SK-N-SH treated with all-trans-retinoic acid at 6 μM for 48 hours (cell line): Measurements from ENCODE around the gene TMEM132D.

Experiments
- ARNTL ChIP-seq: fragments of 450-650 bp; formaldehyde crosslinking; IDR thresholded peaks from 2 replicates; pipeline ENCODE4 v1.5.0; 2020; ENCODE audit warnings: low read depth, mild to moderate bottlenecking, moderate library complexity, borderline replicate concordance
- ISL1 ChIP-seq: fragments of 250-450 bp; sonication (Bioruptor Pico); IDR thresholded peaks from 2 replicates; pipeline ENCODE4 v2.1.2; 2022; ENCODE audit warnings: mild to moderate bottlenecking, moderate library complexity
- OSR1 ChIP-seq: fragments of 250-450 bp; sonication (Bioruptor Pico); IDR thresholded peaks from 2 replicates; pipeline ENCODE4 v1.8.0; 2022; ENCODE audit warnings: moderate library complexity, mild to moderate bottlenecking, inconsistent platforms
- RARB ChIP-seq: fragments of 250-450 bp; sonication (Bioruptor Pico); IDR thresholded peaks from 2 replicates; pipeline ENCODE4 v1.8.0; 2021; ENCODE audit warnings: mild to moderate bottlenecking, moderate library complexity
- TCF4 ChIP-seq: fragments of 250-450 bp; sonication (Bioruptor Pico); IDR thresholded peaks from 2 replicates; pipeline ENCODE4 v1.8.0; 2021; ENCODE audit warnings: mild to moderate bottlenecking, moderate library complexity, borderline replicate concordance
- ZC3H10 ChIP-seq: fragments of 250-450 bp; sonication (Bioruptor Pico); IDR thresholded peaks from 2 replicates; pipeline ENCODE4 v1.5.1; 2021; ENCODE audit warnings: mild to moderate bottlenecking, moderate library complexity
- ZFP3 ChIP-seq: fragments of 250-450 bp; sonication (Bioruptor Pico); IDR thresholded peaks from 2 replicates; pipeline ENCODE4 v1.5.0; 2020; ENCODE audit warnings: mild to moderate bottlenecking, moderate library complexity
- ZFP30 ChIP-seq: fragments of 450-650 bp; formaldehyde crosslinking; IDR thresholded peaks from 2 replicates; pipeline ENCODE4 v1.5.0; 2022; ENCODE audit warnings: mild to moderate bottlenecking, moderate library complexity
- ZNF8 ChIP-seq: fragments of 450-650 bp; formaldehyde crosslinking; IDR thresholded peaks from 2 replicates; pipeline ENCODE4 v1.5.0; 2020; ENCODE audit warnings: mild to moderate bottlenecking, moderate library complexity
- TF ChIP-seq, protein P1 (sequence below): fragments of 250-450 bp; sonication (Bioruptor Pico); IDR thresholded peaks from 2 replicates; pipeline ENCODE4 v1.8.0; 2020; ENCODE audit warnings: mild to moderate bottlenecking, moderate library complexity, borderline replicate concordance
- TF ChIP-seq, protein P2 (sequence below): fragments of 250-450 bp; sonication (Bioruptor Pico); IDR thresholded peaks from 2 replicates; pipeline ENCODE4 v1.5.1; 2021; ENCODE audit warnings: mild to moderate bottlenecking, moderate library complexity
- TF ChIP-seq, protein P3 (sequence below): fragments of 250-450 bp; sonication (Bioruptor Pico); IDR thresholded peaks from 2 replicates; pipeline ENCODE4 v1.5.1; 2020; ENCODE audit warnings: low read depth, mild to moderate bottlenecking, moderate library complexity
- TF ChIP-seq, protein P4 (sequence below): fragments of 250-450 bp; sonication (Bioruptor Pico); IDR thresholded peaks from 2 replicates; pipeline ENCODE4 v1.8.0; 2021; ENCODE audit warnings: low read depth, mild to moderate bottlenecking, moderate library complexity, borderline replicate concordance

DNA sequence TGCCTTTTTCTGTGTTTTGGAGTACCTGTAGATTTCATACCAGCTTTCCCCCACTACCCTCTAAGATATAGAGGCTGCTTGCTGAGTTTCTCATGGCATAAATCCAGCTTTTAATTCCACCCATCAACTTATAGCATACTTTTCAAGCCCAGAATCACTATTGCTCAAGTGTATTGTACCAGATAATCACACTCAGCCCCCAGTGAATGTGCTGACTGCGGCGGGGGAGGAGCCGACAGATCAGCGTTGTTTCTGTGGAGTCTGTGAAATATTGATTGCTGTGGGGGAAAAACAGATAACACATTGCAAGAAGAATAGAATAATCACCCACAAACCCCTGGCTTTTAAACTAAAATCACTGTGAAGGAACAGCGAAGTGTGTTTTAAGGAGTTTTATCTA is 296.1 kb downstream of the TMEM132D start:
- TF ChIP-seq OSR1 (CRISPR knock-in tag) (no peak), RARB (CRISPR knock-in tag) (no peak), ARNTL (CRISPR knock-in tag) (no peak), ZFP3 (CRISPR knock-in tag) (no peak), ZNF8 (no peak), ISL1 (CRISPR knock-in tag) (no peak), ZFP30 (CRISPR knock-in tag) (no peak), TCF4 (CRISPR knock-in tag) (no peak), ZC3H10 (no peak)
- TF ChIP-seq, protein P1, sequence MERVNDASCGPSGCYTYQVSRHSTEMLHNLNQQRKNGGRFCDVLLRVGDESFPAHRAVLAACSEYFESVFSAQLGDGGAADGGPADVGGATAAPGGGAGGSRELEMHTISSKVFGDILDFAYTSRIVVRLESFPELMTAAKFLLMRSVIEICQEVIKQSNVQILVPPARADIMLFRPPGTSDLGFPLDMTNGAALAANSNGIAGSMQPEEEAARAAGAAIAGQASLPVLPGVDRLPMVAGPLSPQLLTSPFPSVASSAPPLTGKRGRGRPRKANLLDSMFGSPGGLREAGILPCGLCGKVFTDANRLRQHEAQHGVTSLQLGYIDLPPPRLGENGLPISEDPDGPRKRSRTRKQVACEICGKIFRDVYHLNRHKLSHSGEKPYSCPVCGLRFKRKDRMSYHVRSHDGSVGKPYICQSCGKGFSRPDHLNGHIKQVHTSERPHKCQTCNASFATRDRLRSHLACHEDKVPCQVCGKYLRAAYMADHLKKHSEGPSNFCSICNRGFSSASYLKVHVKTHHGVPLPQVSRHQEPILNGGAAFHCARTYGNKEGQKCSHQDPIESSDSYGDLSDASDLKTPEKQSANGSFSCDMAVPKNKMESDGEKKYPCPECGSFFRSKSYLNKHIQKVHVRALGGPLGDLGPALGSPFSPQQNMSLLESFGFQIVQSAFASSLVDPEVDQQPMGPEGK (CRISPR knock-in tag), result no peak
- TF ChIP-seq, protein P2, sequence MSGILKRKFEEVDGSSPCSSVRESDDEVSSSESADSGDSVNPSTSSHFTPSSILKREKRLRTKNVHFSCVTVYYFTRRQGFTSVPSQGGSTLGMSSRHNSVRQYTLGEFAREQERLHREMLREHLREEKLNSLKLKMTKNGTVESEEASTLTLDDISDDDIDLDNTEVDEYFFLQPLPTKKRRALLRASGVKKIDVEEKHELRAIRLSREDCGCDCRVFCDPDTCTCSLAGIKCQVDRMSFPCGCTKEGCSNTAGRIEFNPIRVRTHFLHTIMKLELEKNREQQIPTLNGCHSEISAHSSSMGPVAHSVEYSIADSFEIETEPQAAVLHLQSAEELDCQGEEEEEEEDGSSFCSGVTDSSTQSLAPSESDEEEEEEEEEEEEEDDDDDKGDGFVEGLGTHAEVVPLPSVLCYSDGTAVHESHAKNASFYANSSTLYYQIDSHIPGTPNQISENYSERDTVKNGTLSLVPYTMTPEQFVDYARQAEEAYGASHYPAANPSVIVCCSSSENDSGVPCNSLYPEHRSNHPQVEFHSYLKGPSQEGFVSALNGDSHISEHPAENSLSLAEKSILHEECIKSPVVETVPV (CRISPR knock-in tag), result no peak
- TF ChIP-seq, protein P3, sequence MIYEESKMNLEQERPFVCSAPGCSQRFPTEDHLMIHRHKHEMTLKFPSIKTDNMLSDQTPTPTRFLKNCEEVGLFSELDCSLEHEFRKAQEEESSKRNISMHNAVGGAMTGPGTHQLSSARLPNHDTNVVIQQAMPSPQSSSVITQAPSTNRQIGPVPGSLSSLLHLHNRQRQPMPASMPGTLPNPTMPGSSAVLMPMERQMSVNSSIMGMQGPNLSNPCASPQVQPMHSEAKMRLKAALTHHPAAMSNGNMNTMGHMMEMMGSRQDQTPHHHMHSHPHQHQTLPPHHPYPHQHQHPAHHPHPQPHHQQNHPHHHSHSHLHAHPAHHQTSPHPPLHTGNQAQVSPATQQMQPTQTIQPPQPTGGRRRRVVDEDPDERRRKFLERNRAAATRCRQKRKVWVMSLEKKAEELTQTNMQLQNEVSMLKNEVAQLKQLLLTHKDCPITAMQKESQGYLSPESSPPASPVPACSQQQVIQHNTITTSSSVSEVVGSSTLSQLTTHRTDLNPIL (CRISPR knock-in tag), result no peak
- TF ChIP-seq, protein P4, sequence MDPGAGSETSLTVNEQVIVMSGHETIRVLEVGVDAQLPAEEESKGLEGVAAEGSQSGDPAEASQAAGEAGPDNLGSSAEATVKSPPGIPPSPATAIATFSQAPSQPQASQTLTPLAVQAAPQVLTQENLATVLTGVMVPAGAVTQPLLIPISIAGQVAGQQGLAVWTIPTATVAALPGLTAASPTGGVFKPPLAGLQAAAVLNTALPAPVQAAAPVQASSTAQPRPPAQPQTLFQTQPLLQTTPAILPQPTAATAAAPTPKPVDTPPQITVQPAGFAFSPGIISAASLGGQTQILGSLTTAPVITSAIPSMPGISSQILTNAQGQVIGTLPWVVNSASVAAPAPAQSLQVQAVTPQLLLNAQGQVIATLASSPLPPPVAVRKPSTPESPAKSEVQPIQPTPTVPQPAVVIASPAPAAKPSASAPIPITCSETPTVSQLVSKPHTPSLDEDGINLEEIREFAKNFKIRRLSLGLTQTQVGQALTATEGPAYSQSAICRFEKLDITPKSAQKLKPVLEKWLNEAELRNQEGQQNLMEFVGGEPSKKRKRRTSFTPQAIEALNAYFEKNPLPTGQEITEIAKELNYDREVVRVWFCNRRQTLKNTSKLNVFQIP (CRISPR knock-in tag), result no peak
